ENCODE data around the gene WASHC2C. TPM values are rescaled to one million over a fixed set of nuclear protein-coding genes. Genes with fewer than 3 reads are reported as not detected.

The WASHC2C gene
- total RNA-seq, 1 experiment from 2014 or later: 13.9 TPM

Small RNA genes within 50 kb of the gene (small RNA-seq; reads per million reads assigned to genes)
- not detected for gene AC012044.1

Other genes with a start within 250 kb of the WASHC2C start
- gene ZFAND4, start 54.5 kb upstream of the WASHC2C start, total RNA-seq (2014; rRNA removed; shearing (Covaris generic)): 0.37 and 4.8 TPM in 2 replicates
- 11.1 and 11.8 TPM in 2 replicates for gene AGAP4, start 120.2 kb downstream of the WASHC2C start, total RNA-seq (2014; rRNA removed; shearing (Covaris generic))
- gene TIMM23, start 245.2 kb downstream of the WASHC2C start, total RNA-seq (2014; rRNA removed; shearing (Covaris generic)): 89.0 and 90.5 TPM in 2 replicates

All from HT-29 (cell line).